Testis (tissue), 3 donors: Measurements from ENCODE around the gene HOXB4. TPM values are rescaled to one million over a fixed set of nuclear protein-coding genes. Genes with fewer than 3 reads are reported as not detected.

Experiments
- DNase-seq: peaks from one replicate; pipeline ENCODE4 v3.0.0-alpha.2; 2019
- H3K27ac ChIP-seq, 2 donors: fragments of 200-600 bp; sonication (generic); one replicate each; pipeline ENCODE4 v1.5.1; 2019
- H3K27me3 ChIP-seq: fragments of 200-600 bp; sonication (generic); one replicate; pipeline ENCODE4 v1.5.1; 2019
- H3K36me3 ChIP-seq: fragments of 200-600 bp; sonication (generic); one replicate; pipeline ENCODE4 v1.5.1; 2017; ENCODE audit warnings: low read depth; ENCODE audit errors: missing control alignments
- H3K4me1 ChIP-seq: fragments of 200-600 bp; sonication (generic); one replicate; pipeline ENCODE4 v1.5.1; 2019
- H3K4me3 ChIP-seq, 2 donors: fragments of 200-600 bp; sonication (generic); one replicate each; pipeline ENCODE4 v1.5.1; 2017 to 2019
- H3K9me3 ChIP-seq: fragments of 200-600 bp; sonication (generic); one replicate; pipeline ENCODE4 v1.5.1; 2017
- CTCF ChIP-seq, 3 experiments: fragments of 450-650 bp in 2 of 3; fragments of 200-600 bp in 1 of 3; sonication (generic) in 1 of 3; IDR thresholded peaks; one replicate each; pipeline ENCODE4 v1.5.1; 2016 to 2019; ENCODE audit warnings: antibody characterized with exemption in 3 of 3, mild to moderate bottlenecking in 2 of 3, moderate library complexity in 1 of 3
- POLR2A ChIP-seq: fragments of 450-650 bp; IDR thresholded peaks from one replicate; pipeline ENCODE4 v1.6.1; 2017; ENCODE audit warnings: antibody characterized with exemption, mild to moderate bottlenecking, moderate library complexity
- WGBS, 2 donors: methylation state at CpG; one replicate each; pipeline ENCODE4 v1.1.5; 2018; 5-methylcytosine and 5-hydroxymethylcytosine counted together
- intact Hi-C: fragments of 100-400 bp; cut with DNase I; formaldehyde crosslinking; loops from one replicate; pipeline ENCODE4 v1.15.1; 2023; ENCODE audit warnings: low total_unique reads
- polyA plus RNA-seq: library from polyadenylated mRNA; stranded (reverse); fragments of 350-450 nt; fragmentation: Illumina TruSeq; extraction: RNeasy Lipid Tissue Mini Kit (QIAGEN cat#74804); gene quantifications from one replicate; pipeline ENCODE4 v1.2.3, GENCODE V29; 2014; ENCODE audit warnings: low read depth, low replicate concordance; ENCODE audit not compliant: insufficient read depth
- total RNA-seq, 2 donors: library from RNA; depleted of rRNA; stranded (reverse); fragments of >200 nt; gene quantifications; one replicate each; pipeline ENCODE4 v1.2.3, GENCODE V29; 2016

Gene HOXB4
- total and polyA plus RNA-seq, 3 donors from 2014 or later, result 1.6 to 1.8 (median 1.6) TPM

DNA sequence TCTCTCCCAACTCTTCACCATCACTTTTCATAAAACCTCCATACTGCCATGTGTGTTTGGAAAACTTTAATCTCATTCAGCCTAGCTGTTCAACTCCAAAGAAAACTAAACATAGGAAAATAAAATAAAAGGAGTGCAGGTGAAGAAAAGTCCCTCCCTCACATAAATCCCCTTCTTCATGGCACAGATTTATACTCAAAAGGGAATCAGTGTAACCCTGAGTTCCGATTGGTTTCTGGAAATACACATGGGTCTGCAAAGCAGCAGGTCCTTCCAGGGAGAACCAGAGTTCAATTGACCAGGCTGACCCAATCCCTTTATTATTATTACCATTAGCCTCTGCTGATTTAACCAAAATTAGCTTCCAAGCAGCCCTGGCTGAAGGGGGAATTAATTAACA lies 24.3 kb downstream of the HOXB4 start:
- 24 to 64% methylated on average over 1 of the region's 1 CpG for WGBS, 2 donors
- H3K36me3 ChIP-seq, result no peaks in the 10 kb centered on the region
- H3K27ac ChIP-seq, result no peak overlapping the region
- TF ChIP-seq POLR2A, result no peak
- intact Hi-C loops, result no loop called here
- no peaks in the 10 kb centered on the region for H3K4me1 ChIP-seq
- no peak overlapping the region for H3K4me3 ChIP-seq
- no peaks in the 10 kb centered on the region for H3K9me3 ChIP-seq
- H3K27me3 ChIP-seq, result no peaks in the 10 kb centered on the region
- DNase-seq, result no peak

DNA sequence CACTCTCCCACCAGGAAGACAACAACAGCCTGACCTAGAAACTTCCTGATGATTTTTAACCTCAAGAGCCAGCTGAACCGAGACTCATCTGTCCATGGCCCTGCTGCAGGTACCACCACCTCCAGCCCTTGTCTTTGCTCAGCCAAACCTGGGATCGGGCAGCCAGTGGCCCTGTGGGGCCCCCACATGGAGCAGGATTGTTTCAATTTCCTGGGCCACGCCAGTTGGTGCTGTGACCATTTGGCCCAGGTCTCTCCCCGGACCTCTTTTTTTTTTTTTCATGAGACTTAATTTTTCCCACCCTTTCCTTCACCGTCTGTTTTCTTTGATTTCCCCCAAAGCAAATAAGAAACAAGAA lies 25.0 kb downstream of the HOXB4 start:
- Histone ChIP-seq H3K4me3 (no peak overlapping the region), H3K27ac (no peak overlapping the region), H3K9me3 (no peaks in the 10 kb centered on the region), H3K27me3 (no peaks in the 10 kb centered on the region), H3K4me1 (no peaks in the 10 kb centered on the region), H3K36me3 (no peaks in the 10 kb centered on the region)
- no peak for DNase-seq
- 65 to 72% methylated on average over 5 of the region's 5 CpGs for WGBS, 2 donors
- intact Hi-C loops, result no loop called here
- TF ChIP-seq POLR2A, result no peak
- TF ChIP-seq CTCF (IDR thresholded peaks at IDR 0.05), result no peak

- no peaks in the 10 kb centered on the region for H3K36me3 ChIP-seq
- H3K27ac ChIP-seq, result no peak overlapping the region
- H3K27me3 ChIP-seq, result no peaks in the 10 kb centered on the region
- no peaks in the 10 kb centered on the region for H3K9me3 ChIP-seq
- H3K4me3 ChIP-seq, result no peak overlapping the region
- WGBS, 2 donors, result 24 to 32% methylated on average over 6 to 9 of the region's 11 CpGs
- intact Hi-C loops, result no loop called here
- no peaks in the 10 kb centered on the region for H3K4me1 ChIP-seq
- no peak for DNase-seq
- TF ChIP-seq POLR2A, result no peak
- TF ChIP-seq CTCF (IDR thresholded peaks at IDR 0.05), result no peak
These were observed 25.5 kb downstream of the HOXB4 start for GRCh38 chr17:48552466-48553189.

- H3K4me3 ChIP-seq, result peak overlapping the region in 1 of 2 donors; percentile 44
- no peak for DNase-seq
- intact Hi-C loops, result no loop called here
- TF ChIP-seq CTCF (IDR thresholded peaks at IDR 0.05), result no peak
- TF ChIP-seq POLR2A, result no peak
- 22 to 27% methylated on average over 21 to 47 of the region's 47 CpGs for WGBS, 2 donors
- no peaks in the 10 kb centered on the region for H3K36me3 ChIP-seq
- H3K4me1 ChIP-seq, result no peaks in the 10 kb centered on the region
- H3K27ac ChIP-seq, result no peak overlapping the region
- H3K27me3 ChIP-seq, result no peaks in the 10 kb centered on the region
- H3K9me3 ChIP-seq, result no peaks in the 10 kb centered on the region
These were observed 26.3 kb downstream of the HOXB4 start for GRCh38 chr17:48551596-48552465.

- DNase-seq, result no peak
- Histone ChIP-seq H3K9me3 (no peaks in the 10 kb centered on the region), H3K4me1 (no peaks in the 10 kb centered on the region), H3K4me3 (peak overlapping the region; percentile 4 to 44), H3K27ac (no peak overlapping the region), H3K36me3 (no peaks in the 10 kb centered on the region), H3K27me3 (no peaks in the 10 kb centered on the region)
- 15 to 18% methylated on average over 19 of the region's 19 CpGs for WGBS, 2 donors
- intact Hi-C loops, result no loop called here
- TF ChIP-seq POLR2A, result no peak
- no peak for TF ChIP-seq CTCF (IDR thresholded peaks at IDR 0.05)
These were observed 27.0 kb downstream of the HOXB4 start for GRCh38 chr17:48551214-48551555.
